WTC11 (cell line): Measurements from ENCODE around the gene DAB2. TPM values are rescaled to one million over a fixed set of nuclear protein-coding genes. Genes with fewer than 3 reads are reported as not detected.

Source experiments
- ATAC-seq: fragments of 200-7000 bp; cut with Tn5 transposase; 2 replicates; pipeline ENCODE4 v1.10.0; 2021; ENCODE audit warnings: mild to moderate bottlenecking, moderate library complexity
- CTCF ChIA-PET: fragments of 300-600 bp; sonication (Branson Sonifier 250); formaldehyde crosslinking; loops from one replicate; lab custom pipeline; 2021; ENCODE audit warnings: antibody characterized with exemption; lab: Charles Lee
- POLR2A ChIA-PET: fragments of 350-600 bp; sonication (Branson Sonifier 250); formaldehyde crosslinking; loops from one replicate; lab custom pipeline; 2021; ENCODE audit warnings: antibody characterized with exemption; lab: Charles Lee
- DNase-seq: peaks from one replicate; pipeline ENCODE4 v3.0.0; 2021; ENCODE audit warnings: low spot score
- H3K27ac Mint-ChIP-seq: 2 replicates; pipeline ENCODE4 v1.8.0; 2021; ENCODE audit warnings: mixed read lengths
- H3K27me3 Mint-ChIP-seq: 2 replicates; pipeline ENCODE4 v1.8.0; 2021; ENCODE audit warnings: low read depth, mild to moderate bottlenecking, moderate library complexity, mixed read lengths
- H3K36me3 Mint-ChIP-seq: 2 replicates; pipeline ENCODE4 v1.8.0; 2021; ENCODE audit warnings: mixed read lengths
- H3K4me1 Mint-ChIP-seq: 2 replicates; pipeline ENCODE4 v1.8.0; 2022; ENCODE audit warnings: mixed read lengths
- H3K4me3 Mint-ChIP-seq: 2 replicates; pipeline ENCODE4 v1.8.0; 2021; ENCODE audit warnings: mild to moderate bottlenecking, moderate library complexity, mixed read lengths
- H3K9me3 Mint-ChIP-seq: 2 replicates; pipeline ENCODE4 v1.8.0; 2021; ENCODE audit warnings: mixed read lengths
- AFF4 ChIP-seq: sonication (generic); formaldehyde crosslinking; IDR thresholded peaks from 2 replicates; pipeline ENCODE4 v1.8.1; 2023; ENCODE audit warnings: mild to moderate bottlenecking, missing genetic modification reagents, borderline replicate concordance
- ATF6 ChIP-seq: sonication (generic); formaldehyde crosslinking; IDR thresholded peaks from 2 replicates; pipeline ENCODE4 v1.8.1; 2023; ENCODE audit warnings: mild to moderate bottlenecking, missing genetic modification reagents
- E2F5 ChIP-seq: sonication (generic); formaldehyde crosslinking; IDR thresholded peaks from 2 replicates; pipeline ENCODE4 v1.8.1; 2022; ENCODE audit warnings: mild to moderate bottlenecking, moderate library complexity, missing genetic modification reagents
- MYBL2 ChIP-seq: sonication (generic); formaldehyde crosslinking; IDR thresholded peaks from 2 replicates; pipeline ENCODE4 v1.8.1; 2023; ENCODE audit warnings: mild to moderate bottlenecking, moderate library complexity, missing genetic modification reagents
- NFYB ChIP-seq: sonication (generic); formaldehyde crosslinking; conservative IDR thresholded peaks from 2 replicates; pipeline ENCODE4 v1.8.0; 2022; ENCODE audit warnings: low read depth, missing genetic modification reagents
- NR2C2 ChIP-seq: sonication (generic); formaldehyde crosslinking; IDR thresholded peaks from 2 replicates; pipeline ENCODE4 v1.8.0; 2022; ENCODE audit warnings: mild to moderate bottlenecking, missing genetic modification reagents
- PREB ChIP-seq: sonication (generic); formaldehyde crosslinking; IDR thresholded peaks from 2 replicates; pipeline ENCODE4 v1.8.1; 2022; ENCODE audit warnings: mild to moderate bottlenecking, missing genetic modification reagents, moderate library complexity, borderline replicate concordance
- RELA ChIP-seq: sonication (generic); formaldehyde crosslinking; IDR thresholded peaks from 2 replicates; pipeline ENCODE4 v1.8.1; 2022; ENCODE audit warnings: missing genetic modification reagents, mild to moderate bottlenecking, borderline replicate concordance
- STAT6 ChIP-seq: sonication (generic); formaldehyde crosslinking; conservative IDR thresholded peaks from 2 replicates; pipeline ENCODE4 v1.8.1; 2023; ENCODE audit warnings: mild to moderate bottlenecking, low read depth, missing genetic modification reagents, moderate library complexity
- TEAD1 ChIP-seq: sonication (generic); formaldehyde crosslinking; IDR thresholded peaks from 2 replicates; pipeline ENCODE4 v1.8.0; 2022; ENCODE audit warnings: mild to moderate bottlenecking, missing genetic modification reagents
- TP53 ChIP-seq: sonication (generic); formaldehyde crosslinking; IDR thresholded peaks from 2 replicates; pipeline ENCODE4 v1.8.1; 2023; ENCODE audit warnings: mild to moderate bottlenecking, missing genetic modification reagents
- ZNF219 ChIP-seq: sonication (generic); formaldehyde crosslinking; IDR thresholded peaks from 2 replicates; pipeline ENCODE4 v1.8.0; 2023; ENCODE audit warnings: missing genetic modification reagents, mild to moderate bottlenecking, borderline replicate concordance
- ZNF317 ChIP-seq: sonication (generic); formaldehyde crosslinking; IDR thresholded peaks from 2 replicates; pipeline ENCODE4 v1.8.1; 2023; ENCODE audit warnings: low read depth, mild to moderate bottlenecking, moderate library complexity, missing genetic modification reagents, borderline replicate concordance
- ZNF416 ChIP-seq: fragments of 250-450 bp; sonication (Bioruptor Pico); IDR thresholded peaks from 2 replicates; pipeline ENCODE4 v1.9.0; 2021; ENCODE audit warnings: mild to moderate bottlenecking, inconsistent platforms
- total RNA-seq: library from RNA; stranded (reverse); gene quantifications from 3 replicates; pipeline ENCODE4 v1.2.3, GENCODE V29; 2021

Gene DAB2
- total RNA-seq, 1 experiment from 2014 or later = 7.2 TPM

GRCh38 chr5:39328731-39329130, 96.0 kb downstream of the DAB2 start (continued):
- TF ChIP-seq ZNF317 (CRISPR knock-in tag) (no peak), MYBL2 (no peak), E2F5 (CRISPR knock-in tag) (no peak), TP53 (CRISPR knock-in tag) (no peak), NR2C2 (CRISPR knock-in tag) (no peak), NFYB (CRISPR knock-in tag) (no peak)

- Mint-ChIP-seq H3K36me3 (no peaks in the 10 kb centered on the region), H3K4me1 (no peaks in the 10 kb centered on the region), H3K27me3 (no peaks in the 10 kb centered on the region), H3K4me3 (no peak overlapping the region)
- CTCF ChIA-PET = no interaction called here
- ATAC-seq = no peak
- TF ChIP-seq TEAD1 (CRISPR knock-in tag) (no peak), RELA (no peak), ZNF219 (no peak), PREB (CRISPR knock-in tag) (no peak), MYBL2 (no peak), AFF4 (no peak), ATF6 (CRISPR knock-in tag) (no peak), ZNF416 (CRISPR knock-in tag) (no peak), STAT6 (CRISPR knock-in tag) (no peak)
- TF ChIP-seq, all 79 proteins: peak for 0
- Mint-ChIP-seq H3K9me3 (no peaks in the 10 kb centered on the region), H3K27ac (no peak overlapping the region)
- POLR2A ChIA-PET = no interaction called here
- no peak for DNase-seq
Observed at GRCh38 chr5:39323542-39323941, 101.2 kb downstream of the DAB2 start.

Other genes starting within 250 kb of the DAB2 start
- gene FYB1, start 205.4 kb downstream of the DAB2 start, total RNA-seq = 0.27 to 0.71 TPM (median 0.52 TPM) in 3 replicates
- 0.07 to 0.25 TPM (median 0.21 TPM) in 3 replicates for gene C9, start 60.5 kb downstream of the DAB2 start, total RNA-seq